SU-DHL-6 (cell line): ENCODE results near the gene ZNF860.

Experiments
- CTCF ChIP-seq: fragments of 200-600 bp; sonication (generic); IDR thresholded peaks from one replicate; pipeline ENCODE4 v1.5.1; 2017; ENCODE audit warnings: antibody characterized with exemption, mild to moderate bottlenecking, low read length, moderate library complexity; ENCODE audit not compliant: insufficient read depth, poor library complexity, severe bottlenecking
- EZH2phosphoT487 ChIP-seq: fragments of 200-600 bp; sonication (generic), shearing (Covaris generic); conservative IDR thresholded peaks from 2 replicates; pipeline ENCODE4 v1.6.1; 2018; ENCODE audit warnings: mild to moderate bottlenecking, antibody characterized with exemption, low read length, moderate library complexity, mixed read lengths

DNA sequence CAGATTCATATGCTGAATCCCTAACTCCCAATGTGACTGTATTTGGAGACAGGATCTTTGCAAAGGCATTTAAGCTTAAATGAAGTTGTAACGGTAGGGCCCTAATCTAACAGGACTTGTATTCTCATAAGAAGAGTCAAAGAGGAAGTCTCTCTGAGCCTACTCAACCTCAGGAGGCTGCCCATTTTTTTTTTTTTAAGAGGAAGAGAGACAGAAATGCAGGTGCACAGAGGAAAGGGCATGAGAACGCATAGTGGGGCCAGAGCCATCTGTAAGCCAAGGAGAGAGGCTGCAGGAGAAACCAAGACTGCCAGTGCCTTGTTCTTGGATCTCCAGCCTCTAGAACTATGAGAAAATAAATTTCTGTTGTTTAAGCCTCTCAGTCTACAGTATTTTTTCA lies 28.4 kb downstream of the ZNF860 start:
- no peak for TF ChIP-seq CTCF
- TF ChIP-seq EZH2phosphoT487, result no peak
